Astrocyte of the spinal cord (primary cell): Measurements from ENCODE around the gene ADGRG4.
"Not testable (repeated sequence)": the region's sequence is repeated elsewhere in the genome, so short reads cannot be mapped to it uniquely, and the experiment has no call there.

Experiments used
- DNase-seq: peaks from one replicate; pipeline ENCODE4 v3.0.0; 2011; ENCODE audit warnings: low read depth, low spot score
- H3K4me3 ChIP-seq: 2 replicates; pipeline ENCODE4 v1.5.1; 2011; ENCODE audit warnings: low read depth, mild to moderate bottlenecking, low read length, moderate library complexity
- CTCF ChIP-seq: IDR thresholded peaks from 2 replicates; pipeline ENCODE4 v1.5.1; 2012; ENCODE audit warnings: low read depth, mild to moderate bottlenecking, low read length, inconsistent platforms
- in situ Hi-C: cut with HindIII; loops from 2 replicates; pipeline ENCODE4 v1.10.0; 2017; ENCODE audit warnings: low sequenced_read_pairs

The ADGRG4 gene

GRCh38 chrX:136423724-136424123 lies 123.0 kb downstream of the ADGRG4 start:
- in situ Hi-C loops, result no loop called here
- no peak for TF ChIP-seq CTCF
- no peak overlapping the region for H3K4me3 ChIP-seq
- no peak for DNase-seq

- no peak for DNase-seq
- H3K4me3 ChIP-seq, result no peak overlapping the region
- in situ Hi-C loops, result no loop called here
- TF ChIP-seq CTCF, result no peak
These were observed 125.2 kb downstream of the ADGRG4 start for GRCh38 chrX:136425996-136426395.

GRCh38 chrX:136431625-136432024 lies 130.9 kb downstream of the ADGRG4 start:
- H3K4me3 ChIP-seq, result no peak overlapping the region
- no peak for DNase-seq
- in situ Hi-C loops, result no loop called here

GRCh38 chrX:136437774-136438173 lies 137.0 kb downstream of the ADGRG4 start:
- no peak for TF ChIP-seq CTCF
- DNase-seq, result no peak
- in situ Hi-C loops, result no loop called here
- no peak overlapping the region for H3K4me3 ChIP-seq

More at GRCh38 chrX:136431625-136432024, 130.9 kb downstream of the ADGRG4 start:
- TF ChIP-seq CTCF, result no peak

GRCh38 chrX:136438192-136438591 lies 137.4 kb downstream of the ADGRG4 start:
- in situ Hi-C loops, result no loop called here
- no peak for DNase-seq
- TF ChIP-seq CTCF, result no peak
- H3K4me3 ChIP-seq, result no peak overlapping the region

- in situ Hi-C loops, DNase-seq, H3K4me3 ChIP-seq: not testable (repeated sequence)
These were observed 144.9 kb downstream of the ADGRG4 start for GRCh38 chrX:136445674-136446073.

- no peak for TF ChIP-seq CTCF
- DNase-seq, result no peak
- in situ Hi-C loops, result no loop called here
- H3K4me3 ChIP-seq, result no peak overlapping the region
These were observed 145.4 kb downstream of the ADGRG4 start for GRCh38 chrX:136446208-136446607.
